Stimulated activated CD8-positive, alpha-beta memory T cell treated with anti-CD3 and anti-CD28 coated beads, Interleukin-15, amount 100 ng/mL, for 4 hours (primary cell): Measurements from ENCODE around the gene ZNF71.
A peak's percentile ranks its signal among the peaks of the same experiment; 100 is the strongest.

ENCODE experiments used
- DNase-seq, 2 donors: peaks; one replicate each; pipeline ENCODE4 v3.0.0-alpha.2; 2020; ENCODE audit warnings: low read depth in 2 of 2

Gene ZNF71

DNA sequence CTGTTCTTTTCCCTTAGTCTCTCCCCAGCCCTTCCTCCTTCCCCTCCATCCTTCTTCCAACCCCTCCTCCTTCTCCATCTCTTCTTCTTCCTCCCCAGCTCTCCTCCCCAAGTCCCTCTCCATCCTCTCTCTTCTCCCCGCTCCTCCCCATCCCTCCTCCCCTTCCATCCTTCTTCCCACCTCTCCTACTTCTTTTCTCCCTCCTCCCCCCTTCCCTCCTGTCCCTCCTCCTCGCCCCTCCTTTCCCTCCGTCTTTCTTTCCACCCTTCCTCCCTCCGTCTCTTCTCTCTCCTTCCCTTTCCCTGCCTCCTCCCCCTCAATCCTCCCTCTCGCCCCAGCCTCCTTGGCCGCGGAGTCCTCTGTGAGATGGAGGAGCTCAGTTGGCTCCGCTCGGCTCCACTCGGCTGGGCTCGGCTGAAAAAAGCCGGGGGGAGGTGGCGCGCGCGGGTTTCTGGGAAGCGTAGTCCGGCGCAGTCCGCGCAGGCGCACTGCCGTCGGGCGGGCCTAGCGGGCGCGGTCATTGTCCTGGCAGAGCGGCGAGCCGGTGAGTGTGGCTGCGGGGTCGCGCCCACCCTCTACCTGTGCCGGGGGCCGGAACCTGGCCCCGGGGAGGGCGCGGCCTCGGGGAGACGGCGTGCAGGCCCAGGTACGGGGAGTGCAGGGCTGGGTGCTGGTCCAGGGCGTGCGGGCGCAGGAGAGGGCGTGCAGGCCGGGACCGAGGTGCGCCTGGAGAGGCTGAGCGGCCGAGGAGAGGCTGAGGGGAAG, at the start of gene ZNF71:
Gene ZNF71 (plus strand): TSS at position 520 of the 765 bp plus-strand sequence. CDS start 6,257 bp downstream, outside the sequence.
- peak; percentile 76 for DNase-seq

DNA sequence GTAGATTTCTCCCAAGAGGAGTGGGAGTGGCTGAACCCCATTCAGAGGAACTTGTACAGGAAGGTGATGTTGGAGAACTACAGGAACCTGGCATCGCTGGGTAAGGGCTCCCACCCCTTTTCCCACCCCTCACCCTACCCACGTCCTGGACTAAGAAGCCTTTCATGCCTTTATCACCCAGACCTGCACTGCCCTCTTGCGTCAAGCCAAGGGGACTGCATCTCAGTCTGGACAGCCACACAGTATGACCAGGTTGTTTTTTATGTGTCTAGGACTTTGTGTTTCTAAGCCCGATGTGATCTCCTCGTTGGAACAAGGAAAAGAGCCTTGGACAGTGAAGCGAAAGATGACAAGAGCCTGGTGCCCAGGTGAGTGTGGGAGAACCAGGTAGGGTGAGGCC, 47.6 kb upstream of the ZNF71 start:
- no peak for DNase-seq

DNA sequence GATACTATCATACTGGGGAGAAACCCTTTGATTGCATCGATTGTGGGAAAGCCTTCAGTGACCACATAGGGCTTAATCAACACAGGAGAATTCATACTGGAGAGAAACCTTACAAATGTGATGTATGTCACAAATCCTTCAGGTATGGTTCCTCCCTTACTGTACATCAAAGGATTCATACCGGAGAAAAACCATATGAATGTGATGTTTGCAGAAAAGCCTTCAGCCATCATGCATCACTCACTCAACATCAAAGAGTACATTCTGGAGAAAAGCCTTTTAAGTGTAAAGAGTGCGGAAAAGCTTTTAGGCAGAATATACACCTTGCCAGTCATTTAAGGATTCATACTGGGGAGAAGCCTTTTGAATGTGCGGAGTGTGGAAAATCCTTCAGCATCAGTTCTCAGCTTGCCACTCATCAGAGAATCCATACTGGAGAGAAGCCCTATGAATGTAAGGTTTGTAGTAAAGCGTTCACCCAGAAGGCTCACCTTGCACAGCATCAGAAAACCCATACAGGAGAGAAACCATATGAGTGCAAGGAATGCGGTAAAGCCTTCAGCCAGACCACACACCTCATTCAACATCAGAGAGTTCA, 40.7 kb upstream of the ZNF71 start:
- DNase-seq = no peak

DNA sequence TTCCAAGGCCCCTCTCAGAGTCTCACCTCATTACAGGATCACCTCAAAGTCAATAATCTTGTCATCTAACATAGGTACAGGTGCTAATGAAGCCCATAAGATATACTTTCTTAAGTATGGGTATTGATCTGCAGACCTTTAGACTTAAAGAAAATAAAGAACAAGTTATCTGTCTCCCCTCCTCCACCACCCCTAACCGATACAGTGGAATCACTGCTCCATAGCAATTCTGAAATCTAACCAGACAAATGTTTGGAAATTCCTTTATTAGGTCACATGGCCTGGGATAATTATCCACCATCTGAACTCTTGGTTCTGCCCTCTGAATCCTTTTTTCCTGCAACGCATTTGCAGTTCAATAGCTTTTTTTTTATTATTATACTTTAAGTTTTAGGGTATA, 32.3 kb upstream of the ZNF71 start:
- DNase-seq = no peak

DNA sequence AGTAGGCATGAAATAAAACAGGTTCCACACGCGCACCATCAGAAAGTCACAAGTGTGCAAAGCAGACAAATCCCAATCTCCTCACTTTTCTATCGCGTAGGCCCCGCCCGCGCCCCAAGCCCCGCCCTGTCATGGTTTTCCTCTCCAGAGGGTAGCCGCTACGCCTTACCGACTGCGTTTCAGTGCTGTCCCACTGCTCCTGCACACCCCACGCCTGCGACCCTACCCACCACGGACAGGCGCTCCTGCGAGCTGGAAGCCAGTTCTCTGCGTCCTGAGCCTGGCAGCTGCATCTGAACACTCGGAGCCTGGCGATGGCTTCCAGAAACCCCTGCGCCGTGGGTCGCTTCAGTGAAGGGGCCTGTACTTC, 28.2 kb upstream of the ZNF71 start:
- no peak for DNase-seq

DNA sequence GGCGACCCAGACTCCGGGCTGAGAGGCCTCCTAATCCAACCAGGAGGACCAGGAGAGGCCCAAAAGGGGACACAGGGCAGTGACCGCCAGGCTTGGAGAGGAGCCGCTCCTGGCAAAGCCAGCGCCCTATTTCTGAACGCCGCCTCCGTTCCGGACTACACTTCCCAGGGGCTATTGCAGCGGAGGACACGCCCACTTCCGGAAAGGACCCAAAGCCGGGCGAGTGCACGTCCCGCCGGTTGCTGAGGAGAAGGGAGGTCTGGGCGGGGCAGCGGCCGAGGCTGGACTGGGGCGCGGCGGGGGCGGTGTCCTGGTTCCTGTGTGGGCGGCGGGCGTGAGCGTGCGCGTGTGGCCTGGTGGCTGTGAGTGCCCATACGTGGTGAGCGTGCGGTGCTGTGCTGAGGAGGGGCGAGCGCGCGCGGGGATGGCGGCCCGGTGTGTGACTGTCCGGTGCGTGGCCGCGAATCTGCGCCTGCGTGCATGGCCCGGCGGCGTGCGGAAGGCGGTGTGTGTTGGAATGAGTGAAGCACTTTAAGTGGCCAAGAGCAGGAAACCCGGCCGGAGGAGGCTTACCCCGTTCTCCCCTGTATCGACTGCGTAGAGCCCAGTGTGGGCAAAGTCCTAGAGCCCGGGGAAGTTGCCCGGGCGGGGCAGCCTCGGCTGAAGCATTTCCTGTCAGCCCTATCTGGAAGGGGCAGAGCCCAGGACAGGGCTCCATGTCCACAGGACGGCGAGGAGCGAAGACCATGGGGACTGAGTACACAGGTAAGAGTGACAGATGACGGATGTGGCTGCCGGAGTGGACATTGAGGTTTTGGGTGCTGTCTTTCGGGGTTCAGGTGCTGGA, 27.6 kb upstream of the ZNF71 start, which contains the start of gene ZNF470:
Gene ZNF470 (plus strand): TSS at position 195 of the 847 bp plus-strand sequence. CDS start 2,844 bp downstream, outside the sequence.
- peak; percentile 75 to 77 for DNase-seq

DNA sequence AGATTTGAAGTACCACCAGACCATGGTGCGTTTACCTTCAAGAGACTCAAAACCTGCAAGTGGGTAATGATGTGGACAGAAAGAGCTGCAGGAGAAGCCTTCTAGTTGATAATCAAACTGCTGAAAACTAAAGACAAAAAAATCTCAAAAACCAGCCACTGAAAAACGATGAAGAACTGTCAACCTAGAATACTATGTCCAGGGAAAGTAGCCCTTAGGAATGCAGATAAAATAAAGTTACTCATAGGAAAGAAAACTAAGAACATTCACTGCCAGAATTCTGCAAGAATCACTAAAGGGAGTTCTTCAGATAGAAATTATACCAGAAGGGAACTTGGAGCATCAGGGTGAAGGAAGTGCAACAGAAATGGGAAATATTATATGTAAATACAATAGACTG, 22.5 kb upstream of the ZNF71 start:
- DNase-seq = no peak

DNA sequence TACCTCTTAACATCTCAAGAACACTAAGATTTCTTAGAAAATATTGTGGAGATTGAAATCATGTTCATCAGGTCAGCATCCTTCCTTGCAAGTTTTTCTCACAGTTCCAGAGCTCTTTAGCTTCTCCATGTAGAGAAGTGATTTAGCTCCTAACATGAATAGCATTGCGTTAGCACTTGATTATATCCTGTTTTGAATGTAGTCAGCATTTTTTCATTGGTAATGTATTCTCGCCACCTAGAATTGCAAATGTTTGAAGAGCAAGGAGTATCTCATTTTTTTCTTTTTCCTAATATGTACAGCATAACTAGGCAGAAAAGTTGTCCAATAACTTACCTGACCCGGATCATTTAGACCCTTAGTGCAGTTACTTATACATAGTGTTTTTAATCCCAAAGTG, 21.2 kb upstream of the ZNF71 start:
- no peak for DNase-seq

DNA sequence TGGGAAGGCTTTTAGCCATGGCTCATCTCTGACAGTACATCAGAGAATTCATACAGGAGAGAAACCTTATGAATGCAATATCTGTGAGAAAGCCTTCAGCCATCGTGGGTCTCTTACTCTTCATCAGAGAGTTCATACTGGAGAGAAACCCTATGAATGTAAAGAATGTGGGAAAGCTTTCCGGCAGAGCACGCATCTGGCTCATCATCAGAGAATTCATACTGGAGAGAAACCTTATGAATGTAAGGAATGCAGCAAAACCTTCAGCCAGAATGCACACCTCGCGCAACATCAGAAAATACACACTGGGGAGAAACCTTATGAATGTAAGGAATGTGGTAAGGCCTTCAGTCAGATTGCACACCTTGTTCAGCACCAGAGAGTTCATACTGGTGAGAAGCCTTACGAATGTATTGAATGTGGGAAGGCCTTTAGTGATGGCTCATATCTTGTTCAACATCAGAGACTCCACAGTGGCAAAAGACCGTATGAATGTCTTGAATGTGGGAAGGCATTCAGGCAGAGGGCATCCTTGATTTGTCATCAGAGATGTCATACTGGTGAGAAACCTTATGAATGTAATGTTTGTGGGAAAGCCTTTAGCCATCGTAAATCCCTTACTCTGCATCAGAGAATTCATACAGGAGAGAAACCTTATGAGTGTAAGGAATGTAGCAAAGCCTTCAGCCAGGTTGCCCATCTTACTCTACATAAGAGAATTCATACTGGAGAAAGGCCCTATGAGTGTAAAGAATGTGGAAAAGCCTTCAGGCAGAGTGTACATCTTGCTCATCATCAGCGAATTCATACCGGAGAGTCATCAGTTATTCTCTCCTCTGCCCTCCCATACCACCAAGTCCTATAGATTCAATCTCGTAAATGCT, 17.1 kb upstream of the ZNF71 start:
- DNase-seq = no peak

DNA sequence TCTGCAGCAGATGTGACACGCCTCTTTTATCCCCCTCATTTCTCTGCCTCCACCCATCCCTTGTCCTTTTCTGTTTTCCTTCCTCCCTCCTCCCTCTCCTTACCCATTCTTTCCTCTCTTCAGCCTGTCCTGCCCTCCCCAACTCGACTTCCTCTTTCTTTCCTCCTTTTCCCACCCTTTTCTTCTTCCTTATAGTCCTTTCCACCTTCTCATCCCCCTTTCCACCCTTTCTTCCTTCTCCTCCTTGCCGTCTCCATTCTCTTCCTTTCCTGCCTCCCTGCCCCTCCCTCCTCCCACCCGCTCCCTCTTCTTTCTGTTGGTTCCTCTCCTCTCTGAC, 688 bp upstream of the ZNF71 start:
- no peak for DNase-seq

DNA sequence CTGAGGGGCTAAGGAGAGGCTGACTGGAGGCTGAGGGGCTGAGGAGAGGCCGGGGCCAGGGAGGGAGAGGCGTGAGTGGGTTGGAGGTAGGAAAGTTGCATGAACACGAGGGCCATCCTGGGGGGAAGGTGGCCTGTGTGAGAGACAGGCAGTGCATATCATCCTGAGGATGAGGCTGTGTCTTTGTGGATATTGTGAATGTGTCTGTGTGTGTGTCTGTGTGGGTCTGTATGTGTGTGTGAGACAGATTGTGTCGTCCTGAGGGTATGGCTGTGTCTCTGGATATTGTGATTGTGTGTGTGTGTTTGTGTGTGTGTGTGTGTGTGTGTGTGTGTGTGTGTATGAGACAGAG, 422 bp downstream of the ZNF71 start:
- DNase-seq = no peak

DNA sequence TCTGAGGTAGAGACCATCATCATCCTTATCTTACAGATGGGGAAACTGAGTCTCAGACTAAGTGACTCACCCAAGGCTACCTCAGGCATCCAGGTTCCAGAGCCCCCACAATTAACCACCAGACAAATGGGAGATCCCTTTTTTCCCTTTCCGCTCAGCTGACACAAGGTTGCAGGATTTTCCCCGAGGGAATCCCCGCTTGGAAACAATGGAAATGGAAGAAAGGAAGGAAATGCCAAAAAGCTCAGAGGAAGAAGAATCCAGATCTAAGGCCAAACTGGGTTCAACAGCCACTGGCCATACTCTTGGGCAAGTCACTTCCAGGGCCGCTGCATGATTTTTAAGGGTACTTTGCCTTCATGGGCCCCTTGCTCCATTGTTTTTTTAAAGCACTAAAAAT, 1.6 kb downstream of the ZNF71 start:
- no peak for DNase-seq

DNA sequence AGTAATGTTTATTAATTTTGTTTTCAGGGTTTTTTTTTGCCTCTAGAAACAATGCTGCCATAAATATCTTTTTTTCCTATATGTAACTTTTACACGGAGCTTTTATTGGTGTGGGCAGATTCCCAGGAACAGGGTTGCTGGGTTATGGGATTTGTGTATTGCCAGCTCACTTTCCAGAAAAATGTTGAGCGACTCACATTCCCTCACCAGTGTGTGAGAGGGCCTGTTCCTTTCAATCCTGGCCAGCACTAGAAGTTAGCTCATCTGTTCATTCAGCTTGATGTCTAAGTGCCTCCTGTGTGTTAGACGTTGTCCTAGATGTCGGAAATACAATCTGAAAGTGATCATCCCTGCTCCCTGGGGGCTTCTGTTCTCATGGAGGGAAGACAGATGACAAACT, 2.6 kb downstream of the ZNF71 start:
- no peak for DNase-seq

DNA sequence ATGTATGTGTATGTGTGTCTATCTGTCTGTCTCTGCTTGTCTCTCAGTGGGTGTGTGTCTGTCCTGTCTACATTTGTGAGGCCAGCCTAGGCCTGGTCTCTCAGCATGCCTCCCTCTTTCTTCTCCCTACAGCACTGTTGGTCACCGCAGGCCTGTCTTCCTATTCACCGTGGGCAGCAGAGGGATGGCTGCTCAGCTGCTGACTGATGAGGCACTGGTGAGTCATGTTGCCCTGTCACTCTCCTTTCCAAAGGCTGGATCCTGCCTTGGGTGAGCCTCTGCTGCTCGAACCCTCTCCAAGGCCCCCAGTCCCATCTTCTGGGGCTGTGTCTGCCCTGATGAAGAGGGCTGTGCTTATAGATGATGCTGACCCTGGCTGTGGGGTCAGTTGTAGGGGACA, 6.3 kb downstream of the ZNF71 start:
- DNase-seq = no peak

DNA sequence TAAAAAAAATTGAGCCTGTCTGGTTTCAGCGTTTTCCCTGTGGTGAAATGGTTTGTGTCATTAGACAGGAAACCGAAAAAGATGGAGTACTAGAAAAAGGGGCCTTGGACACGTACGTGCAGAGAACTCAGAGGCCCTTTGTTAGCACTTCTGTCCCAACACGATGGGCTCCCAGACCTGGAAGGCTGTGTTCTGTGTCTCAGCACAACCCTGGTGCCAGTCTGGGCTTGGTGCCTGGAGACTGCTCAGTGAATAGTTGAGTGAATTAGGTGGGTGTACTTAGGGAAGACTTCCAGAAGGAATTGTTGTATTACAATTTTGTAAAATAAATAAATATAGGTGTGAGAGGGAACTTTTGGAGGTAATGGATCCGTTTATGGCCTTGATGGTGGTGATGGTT, 8.7 kb downstream of the ZNF71 start:
- DNase-seq = no peak

DNA sequence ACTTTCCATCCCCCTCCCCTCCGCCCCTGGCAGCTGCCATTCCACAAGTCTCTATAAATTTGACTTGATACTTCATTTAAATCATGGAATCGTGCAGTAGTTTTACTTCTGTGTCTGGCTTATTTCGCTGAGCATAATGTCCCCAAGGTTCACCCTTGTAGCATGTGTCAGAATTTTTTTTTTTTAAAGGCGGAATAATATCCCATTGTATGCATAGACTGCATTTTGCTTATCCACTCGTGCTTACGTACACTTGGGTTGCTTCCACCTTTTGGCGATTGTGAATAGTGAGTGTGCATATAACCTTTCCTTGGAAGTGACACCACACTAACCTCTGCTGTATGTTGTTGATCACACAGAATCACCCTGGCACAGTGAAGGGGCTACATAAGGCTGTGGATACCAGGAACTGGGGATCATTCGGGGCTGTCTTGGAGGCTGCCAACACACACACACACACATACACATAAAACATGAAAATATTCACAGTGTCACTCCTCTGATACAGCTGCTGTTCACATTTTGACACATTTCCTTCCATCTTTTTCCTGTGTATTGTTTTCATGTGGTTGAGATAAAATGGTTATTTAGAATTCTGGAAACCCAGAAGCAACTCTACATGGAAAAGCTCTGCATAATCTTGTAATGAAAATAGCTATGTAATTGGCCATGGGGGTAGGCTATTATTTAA, 13.3 kb downstream of the ZNF71 start:
- DNase-seq = no peak

DNA sequence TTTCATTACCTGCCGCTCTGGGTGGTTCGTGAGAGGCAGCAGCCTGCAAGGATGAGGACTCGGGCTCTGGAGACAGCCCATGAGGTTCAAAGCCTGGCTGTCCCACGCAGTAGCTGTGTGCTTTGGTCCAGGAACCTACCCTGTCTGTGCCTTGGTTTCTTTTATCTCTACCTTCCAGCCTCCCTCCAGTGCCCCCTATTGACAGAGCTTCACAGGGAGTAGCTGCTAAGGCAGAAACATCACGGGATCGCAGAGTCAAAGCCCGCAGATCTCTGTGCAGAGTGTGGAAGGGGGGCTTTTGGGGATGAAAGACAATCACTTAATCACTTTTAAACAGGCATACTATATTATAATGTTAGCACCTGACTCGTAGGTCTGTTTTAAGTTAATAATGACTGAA, 16.2 kb downstream of the ZNF71 start:
- DNase-seq = no peak

DNA sequence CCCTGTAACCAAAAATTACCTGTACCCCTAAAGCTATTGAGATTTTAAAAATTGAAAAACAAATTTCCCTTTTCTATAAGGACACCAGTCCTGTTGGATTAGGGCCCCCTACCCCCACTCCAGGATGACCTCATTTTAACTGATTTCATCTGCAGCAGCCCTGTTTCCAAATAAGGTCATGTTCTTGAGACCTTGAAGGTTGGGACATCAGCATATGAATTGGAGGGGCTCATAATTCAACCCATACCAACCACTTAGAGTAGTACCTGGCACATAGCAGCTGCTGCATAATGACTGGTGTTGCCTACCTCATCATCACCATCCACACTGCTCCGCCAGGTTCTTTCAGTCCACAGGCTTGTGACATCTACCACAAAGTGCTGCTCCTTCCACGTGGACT, 17.6 kb downstream of the ZNF71 start:
- no peak for DNase-seq

DNA sequence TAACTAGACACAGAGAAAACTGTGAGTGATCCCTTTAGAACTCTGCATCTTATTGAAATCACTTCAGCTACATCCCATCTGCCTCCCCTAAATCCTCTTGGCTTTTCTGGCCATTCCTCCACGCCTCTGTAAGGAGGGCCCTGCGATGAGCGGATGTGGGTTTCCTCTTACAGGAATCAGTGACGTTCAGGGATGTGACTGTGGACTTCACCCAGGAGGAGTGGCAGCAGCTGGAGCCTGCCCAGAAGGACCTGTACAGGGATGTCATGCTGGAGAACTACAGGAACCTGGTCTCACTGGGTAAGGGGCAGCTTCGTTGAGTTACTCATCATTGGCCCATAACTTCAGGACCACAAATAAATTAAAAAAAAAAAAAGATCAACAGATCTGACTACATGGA, 18.5 kb downstream of the ZNF71 start:
- no peak for DNase-seq

DNA sequence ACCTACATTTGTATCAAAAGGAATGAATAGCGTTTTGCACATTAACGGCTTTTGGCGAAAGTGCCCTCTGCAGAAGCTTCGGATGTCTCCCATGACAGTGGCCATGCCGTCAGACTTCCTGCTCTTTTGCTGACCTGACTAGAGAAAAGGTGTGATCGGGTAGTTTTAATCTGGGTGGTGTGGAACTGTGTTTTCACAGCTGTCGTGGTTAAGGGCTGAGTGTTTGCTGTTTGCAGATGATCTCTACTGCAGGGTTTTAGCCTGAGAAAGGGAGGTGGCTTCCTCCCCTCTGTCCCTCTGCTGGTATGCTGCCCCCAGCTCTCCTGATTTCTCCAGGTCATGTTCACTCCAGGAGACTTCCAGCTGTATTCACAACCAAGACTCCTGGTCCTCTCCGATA, 22.4 kb downstream of the ZNF71 start:
- no peak for DNase-seq

DNA sequence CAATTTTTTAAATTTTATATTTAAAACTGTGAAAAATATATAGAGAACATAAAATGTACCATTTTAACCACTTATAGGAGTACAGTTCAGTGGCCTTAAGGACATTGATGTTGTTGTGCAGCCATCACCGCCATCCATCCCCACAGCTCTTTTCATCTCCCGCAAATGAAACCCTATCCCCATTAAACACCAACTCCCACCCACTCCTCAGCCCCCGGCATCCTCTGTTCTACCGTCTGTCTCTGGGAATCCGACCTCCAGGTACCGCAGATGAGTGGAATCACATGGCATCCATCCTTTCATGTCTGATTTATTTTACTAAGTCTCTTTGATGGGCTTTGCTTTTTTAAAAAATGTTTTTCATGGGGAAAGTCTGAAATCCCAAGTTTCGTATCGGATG, 24.0 kb downstream of the ZNF71 start:
- no peak for DNase-seq
